Adipocyte (in vitro differentiated cells): Measurements from ENCODE around the gene FHOD3.

Experiments used
- DNase-seq: peaks from one replicate; pipeline ENCODE4 v3.0.0-alpha.2; 2015; ENCODE audit warnings: low read depth
- H3K27me3 ChIP-seq: replicated peaks from 2 replicates; pipeline ENCODE4 v1.7.0; 2013; ENCODE audit warnings: mild to moderate bottlenecking, low read length, moderate library complexity; ENCODE audit not compliant: control insufficient read depth, insufficient read depth
- H3K36me3 ChIP-seq: 2 replicates; pipeline ENCODE4 v1.7.0; 2013; ENCODE audit warnings: low read length, mild to moderate bottlenecking, moderate library complexity; ENCODE audit not compliant: control insufficient read depth, insufficient read depth, severe bottlenecking
- H3K4me1 ChIP-seq: 2 replicates; pipeline ENCODE4 v1.7.0; 2013; ENCODE audit warnings: mild to moderate bottlenecking, low read length, moderate library complexity; ENCODE audit not compliant: control insufficient read depth, insufficient read depth
- H3K4me3 ChIP-seq: 2 replicates; pipeline ENCODE4 v1.7.0; 2013; ENCODE audit warnings: mild to moderate bottlenecking, low read length, moderate library complexity
- H3K9ac ChIP-seq: 2 replicates; pipeline ENCODE4 v1.7.0; 2013; ENCODE audit warnings: mild to moderate bottlenecking, low read length, moderate library complexity
- H3K9me3 ChIP-seq: 2 replicates; pipeline ENCODE4 v1.7.0; 2013; ENCODE audit warnings: mild to moderate bottlenecking, low read length, moderate library complexity; ENCODE audit not compliant: control insufficient read depth

Gene FHOD3

DNA sequence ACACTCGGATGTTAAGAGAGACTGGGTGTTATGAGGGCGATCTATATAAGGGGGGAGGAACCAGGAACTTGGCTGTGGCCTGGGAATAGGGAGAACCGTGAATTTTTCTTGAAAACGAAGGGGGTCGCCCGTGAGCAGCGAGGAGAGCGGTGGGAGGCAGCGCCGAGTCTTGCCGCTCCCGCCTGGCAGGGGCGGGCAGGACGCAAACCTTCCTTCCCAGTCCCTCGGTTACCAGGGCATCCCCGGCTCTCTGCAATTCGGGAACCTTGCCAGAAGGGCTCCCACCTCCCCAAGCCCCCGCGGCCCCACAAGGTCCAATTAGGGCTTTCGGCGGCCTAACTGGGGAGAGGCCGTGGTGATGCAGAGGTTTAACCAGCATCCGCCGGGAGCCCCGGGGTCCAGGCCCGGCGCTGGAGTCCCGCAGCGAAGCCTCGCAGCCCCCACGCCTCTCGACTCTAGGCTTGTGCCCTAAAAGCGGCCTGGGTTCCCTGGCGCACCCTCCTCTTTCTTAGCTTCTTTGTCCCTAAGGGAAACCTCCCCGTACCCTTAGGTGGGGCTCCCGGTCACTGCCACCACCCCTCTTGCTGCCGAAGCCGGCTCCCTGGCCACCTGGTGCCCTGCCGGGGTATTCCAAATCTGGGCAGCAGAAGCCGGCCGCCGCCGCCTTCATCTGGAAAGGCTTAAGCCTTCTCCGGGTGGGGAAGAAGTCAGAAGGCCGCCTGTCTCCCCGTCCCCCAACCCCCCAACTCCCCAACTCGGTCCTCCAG is 680 bp upstream of the FHOD3 start:
- peak; percentile 87 for DNase-seq
- H3K9ac ChIP-seq: peak overlapping the region; percentile 73
- no peaks in the 10 kb centered on the region for H3K36me3 ChIP-seq
- no peaks in the 10 kb centered on the region for H3K4me1 ChIP-seq
- H3K27me3 ChIP-seq: no peaks in the 10 kb centered on the region
- H3K9me3 ChIP-seq: no peaks in the 10 kb centered on the region
- H3K4me3 ChIP-seq: peak overlapping the region; percentile 81

- no peaks in the 10 kb centered on the region for H3K27me3 ChIP-seq
- no peaks in the 10 kb centered on the region for H3K36me3 ChIP-seq
- peak overlapping the region; percentile 75 for H3K9ac ChIP-seq
- H3K4me3 ChIP-seq: peak overlapping the region; percentile 81
- H3K4me1 ChIP-seq: peaks cover 7% of the 10 kb centered on the region
- no peaks in the 10 kb centered on the region for H3K9me3 ChIP-seq
- DNase-seq: peak; percentile 58
These were observed 721 bp downstream of the FHOD3 start for GRCh38 chr18:36298126-36298741.

DNA sequence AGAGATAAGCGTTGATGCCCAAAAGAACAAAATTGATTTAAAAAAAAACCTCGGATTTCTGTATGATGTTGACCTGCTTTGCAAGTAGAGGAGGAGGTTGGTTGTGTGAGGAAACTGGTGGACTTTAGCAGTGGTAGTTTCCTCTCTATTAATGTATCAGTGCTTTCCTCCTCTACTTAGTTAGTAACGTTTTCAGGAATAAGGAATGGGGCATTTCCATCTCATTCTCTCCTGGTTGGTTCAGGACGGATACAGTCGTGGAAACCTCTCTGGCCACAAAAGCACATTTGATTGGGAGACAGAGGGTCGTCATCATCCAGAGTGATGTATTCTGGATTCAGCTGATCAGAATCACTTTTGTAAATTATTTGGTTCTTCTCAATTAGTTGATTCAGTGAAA is 1.5 kb downstream of the FHOD3 start:
- no peaks in the 10 kb centered on the region for H3K9me3 ChIP-seq
- DNase-seq: no peak
- peaks cover 7% of the 10 kb centered on the region for H3K4me1 ChIP-seq
- no peaks in the 10 kb centered on the region for H3K27me3 ChIP-seq
- H3K4me3 ChIP-seq: no peak overlapping the region
- H3K36me3 ChIP-seq: no peaks in the 10 kb centered on the region
- H3K9ac ChIP-seq: no peak overlapping the region

DNA sequence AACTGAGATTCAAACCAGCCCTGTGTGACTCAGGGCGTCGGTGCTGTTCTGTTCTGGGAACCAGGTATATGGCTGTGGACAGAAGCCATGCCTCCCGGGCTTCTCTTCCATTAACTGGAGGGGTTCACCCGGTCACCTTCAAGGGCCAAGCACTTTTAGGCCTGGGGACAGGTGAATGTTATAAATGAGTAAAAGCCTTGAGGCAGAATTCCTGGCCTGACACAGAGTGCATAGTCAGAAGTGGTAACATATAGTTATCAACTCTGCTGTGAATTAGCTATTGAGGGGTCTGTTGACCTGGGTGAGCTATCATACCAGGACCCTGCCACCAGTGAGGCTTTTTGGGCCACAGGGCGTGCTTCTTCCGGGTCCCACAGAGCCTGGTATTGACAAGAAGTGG is 2.7 kb downstream of the FHOD3 start:
- DNase-seq: no peak
- Histone ChIP-seq H3K4me1 (peaks cover 7% of the 10 kb centered on the region), H3K9ac (no peak overlapping the region), H3K4me3 (no peak overlapping the region), H3K9me3 (no peaks in the 10 kb centered on the region), H3K36me3 (no peaks in the 10 kb centered on the region), H3K27me3 (no peaks in the 10 kb centered on the region)

- H3K36me3 ChIP-seq: no peaks in the 10 kb centered on the region
- H3K4me1 ChIP-seq: peaks cover 7% of the 10 kb centered on the region
- no peak overlapping the region for H3K4me3 ChIP-seq
- DNase-seq: no peak
- no peaks in the 10 kb centered on the region for H3K9me3 ChIP-seq
- no peaks in the 10 kb centered on the region for H3K27me3 ChIP-seq
- H3K9ac ChIP-seq: no peak overlapping the region
These were observed 4.4 kb downstream of the FHOD3 start for GRCh38 chr18:36301884-36302283.

DNA sequence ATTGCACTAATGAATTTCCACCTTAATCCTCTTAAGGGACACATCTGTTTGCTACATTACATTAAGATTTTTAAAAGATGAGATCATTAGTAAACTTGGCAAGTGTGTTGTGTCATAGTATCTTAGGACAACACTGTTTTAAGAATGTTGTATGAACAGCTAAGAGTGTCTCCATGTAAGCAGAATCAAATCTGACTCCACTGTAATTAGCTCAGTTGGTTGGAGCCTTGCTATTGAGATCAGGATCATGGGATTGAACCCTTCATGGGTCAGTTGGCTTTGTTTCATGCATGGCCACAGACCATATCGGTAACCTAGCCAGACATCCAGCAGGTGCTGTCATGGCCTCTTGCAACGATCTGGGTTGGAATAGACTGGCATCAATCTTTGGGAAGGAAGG is 5.2 kb downstream of the FHOD3 start:
- no peak overlapping the region for H3K9ac ChIP-seq
- peaks cover 7% of the 10 kb centered on the region for H3K4me1 ChIP-seq
- H3K4me3 ChIP-seq: no peak overlapping the region
- DNase-seq: peak; percentile 39
- H3K36me3 ChIP-seq: no peaks in the 10 kb centered on the region
- H3K9me3 ChIP-seq: no peaks in the 10 kb centered on the region
- H3K27me3 ChIP-seq: no peaks in the 10 kb centered on the region

GRCh38 chr18:36303211-36303844 is 5.8 kb downstream of the FHOD3 start:
- Histone ChIP-seq H3K36me3 (no peaks in the 10 kb centered on the region), H3K9me3 (no peaks in the 10 kb centered on the region)
- DNase-seq: no peak

GRCh38 chr18:36304723-36305122 is 7.2 kb downstream of the FHOD3 start:
- H3K4me1 ChIP-seq: peaks cover 18% of the 10 kb centered on the region
- no peak for DNase-seq
- H3K9ac ChIP-seq: no peak overlapping the region
- H3K4me3 ChIP-seq: no peak overlapping the region
- H3K9me3 ChIP-seq: no peaks in the 10 kb centered on the region
- no peaks in the 10 kb centered on the region for H3K27me3 ChIP-seq
- H3K36me3 ChIP-seq: no peaks in the 10 kb centered on the region

More at GRCh38 chr18:36303211-36303844, 5.8 kb downstream of the FHOD3 start:
- H3K4me3 ChIP-seq: no peak overlapping the region
- no peaks in the 10 kb centered on the region for H3K27me3 ChIP-seq
- no peak overlapping the region for H3K9ac ChIP-seq
- peaks cover 7% of the 10 kb centered on the region for H3K4me1 ChIP-seq

- H3K4me1 ChIP-seq: peaks cover 25% of the 10 kb centered on the region
- H3K4me3 ChIP-seq: no peak overlapping the region
- H3K9me3 ChIP-seq: no peaks in the 10 kb centered on the region
- H3K27me3 ChIP-seq: no peaks in the 10 kb centered on the region
- no peaks in the 10 kb centered on the region for H3K36me3 ChIP-seq
- H3K9ac ChIP-seq: no peak overlapping the region
- no peak for DNase-seq
These were observed 7.9 kb downstream of the FHOD3 start for GRCh38 chr18:36305375-36305774.

- Histone ChIP-seq H3K4me1 (peaks cover 22% of the 10 kb centered on the region), H3K9me3 (no peaks in the 10 kb centered on the region), H3K4me3 (no peak overlapping the region), H3K27me3 (no peaks in the 10 kb centered on the region), H3K36me3 (no peaks in the 10 kb centered on the region), H3K9ac (no peak overlapping the region)
- DNase-seq: no peak
These were observed 10.0 kb downstream of the FHOD3 start for GRCh38 chr18:36307513-36307912.

GRCh38 chr18:36308711-36309435 is 11.4 kb downstream of the FHOD3 start:
- no peak for DNase-seq
- no peaks in the 10 kb centered on the region for H3K27me3 ChIP-seq
- H3K9ac ChIP-seq: peak overlapping the region; percentile 55
- peaks cover 30% of the 10 kb centered on the region for H3K4me1 ChIP-seq
- H3K4me3 ChIP-seq: peak overlapping the region; percentile 25
- H3K36me3 ChIP-seq: no peaks in the 10 kb centered on the region
- no peaks in the 10 kb centered on the region for H3K9me3 ChIP-seq
